NCI-H69 (cell line): ENCODE data around the gene GP5.

ENCODE experiments used
- DNase-seq: peaks from one replicate; lab custom pipeline; 2025; lab: John Stamatoyannopoulos, UW

GP5 gene

DNA sequence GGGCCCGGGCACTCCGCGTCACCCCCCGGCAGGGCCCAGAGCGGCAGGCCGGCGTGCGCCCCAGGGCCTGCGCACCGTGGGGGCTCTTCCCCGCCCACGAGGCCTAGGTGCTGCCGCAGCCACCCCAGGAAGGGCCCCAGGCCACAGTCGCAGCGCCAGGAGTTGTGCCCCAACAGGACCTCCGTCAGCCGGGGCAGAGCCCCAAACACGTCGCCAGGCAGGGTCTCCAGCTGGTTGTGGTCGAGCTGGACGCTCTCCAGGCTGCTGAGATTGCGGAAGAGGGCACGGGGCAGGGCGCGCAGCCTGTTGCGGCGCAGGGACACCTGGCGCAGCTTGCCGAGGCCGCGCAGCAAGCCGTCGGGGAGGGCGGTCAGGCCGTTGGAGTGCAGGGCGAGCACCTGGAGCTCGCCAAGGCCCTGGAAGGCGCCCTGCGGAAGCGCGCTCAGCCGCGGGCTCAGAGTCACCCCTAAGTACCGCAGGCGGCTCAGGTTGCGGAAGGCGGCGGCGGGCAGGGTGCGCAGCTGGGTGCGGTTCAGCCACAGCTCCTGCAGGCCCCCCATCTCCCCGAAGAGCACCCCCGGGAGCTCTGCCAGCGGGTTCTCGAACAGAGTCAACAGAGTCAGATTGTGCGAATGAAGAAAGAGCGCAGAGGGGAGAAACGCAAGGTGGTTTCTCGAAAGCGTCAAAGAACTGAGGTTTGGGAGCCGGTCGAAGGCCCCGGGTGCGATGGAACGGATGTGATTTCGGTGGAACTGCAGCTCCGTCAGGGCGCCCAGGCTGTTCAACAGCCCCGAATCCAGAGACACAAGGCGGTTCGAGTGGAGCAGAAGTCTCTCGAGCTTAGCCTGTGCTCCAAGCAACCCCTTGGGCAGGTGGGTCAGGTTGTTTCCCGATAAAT is 2.0 kb downstream of the GP5 start:
- DNase-seq, result no peak

DNA sequence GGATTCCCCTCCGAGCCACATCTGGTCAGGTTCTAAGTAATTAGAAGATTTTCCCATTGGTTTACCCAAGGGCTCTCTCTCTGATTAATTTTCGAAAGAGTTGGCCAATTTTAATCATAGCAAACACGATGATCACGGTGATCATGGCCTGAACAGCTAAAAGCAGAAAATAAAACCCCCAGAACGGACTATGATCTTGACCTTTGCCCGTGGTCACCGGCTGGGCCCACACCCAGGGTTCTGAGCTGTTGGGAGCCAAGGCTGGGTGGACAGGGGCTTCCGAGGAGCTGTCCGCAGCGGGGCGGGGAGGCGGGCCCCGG is 2.6 kb downstream of the GP5 start:
- DNase-seq, result no peak

DNA sequence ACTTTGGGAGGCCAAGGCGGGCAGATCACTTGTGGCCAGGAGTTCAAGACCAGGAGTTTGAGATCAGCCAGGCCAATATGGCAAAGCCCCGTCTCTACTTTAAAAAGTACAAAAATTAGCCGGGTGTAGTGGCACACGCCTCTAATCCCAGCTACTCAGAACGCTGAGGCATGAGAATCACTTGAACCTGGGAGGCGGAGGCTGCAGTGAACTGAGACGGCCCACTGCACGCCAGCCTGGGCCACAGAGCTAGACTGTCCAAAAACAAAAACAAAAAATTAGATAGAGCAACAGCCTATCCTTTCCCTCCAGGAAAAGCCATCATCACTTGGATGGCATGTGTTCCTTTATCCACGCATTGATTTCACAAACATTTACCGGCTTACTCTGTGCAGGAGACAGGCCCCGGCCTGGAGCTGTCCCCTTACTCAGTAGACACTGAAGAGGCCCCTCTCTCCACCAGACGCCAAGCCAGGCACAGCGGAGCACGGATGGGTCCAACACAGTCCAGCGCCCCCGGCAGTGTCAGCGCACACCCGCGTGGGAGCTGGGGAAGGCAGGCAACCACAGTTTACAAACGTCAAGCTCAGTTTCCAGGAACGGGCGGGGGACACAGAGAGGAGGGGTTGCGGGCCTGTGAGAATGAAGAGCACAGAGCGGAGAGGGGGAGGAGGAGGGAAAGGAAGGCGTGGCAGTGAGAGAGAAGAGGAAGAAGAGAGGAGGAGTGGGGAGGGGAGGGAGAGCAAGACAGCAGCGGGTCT is 3.1 kb downstream of the GP5 start:
- DNase-seq, result peak; percentile 97

DNA sequence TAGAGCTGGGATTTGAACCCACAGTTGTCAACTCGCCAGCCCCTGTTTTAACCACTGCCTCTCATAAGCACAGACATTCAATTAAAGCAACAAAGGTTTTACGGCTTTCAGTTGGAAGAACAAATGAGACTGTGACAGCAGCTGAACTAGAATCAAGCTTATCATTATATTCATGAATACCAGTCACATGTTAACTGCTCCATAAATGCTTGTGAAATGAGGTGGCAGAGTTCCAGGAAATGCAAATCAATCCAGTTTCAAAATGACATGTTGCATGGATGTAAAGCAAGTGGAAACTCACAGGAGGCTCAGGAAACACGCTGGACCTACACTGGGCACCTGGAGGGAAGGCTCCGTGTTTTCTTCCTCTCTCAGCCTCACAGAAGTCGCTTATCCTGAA is 3.9 kb downstream of the GP5 start:
- peak; percentile 99 for DNase-seq

DNA sequence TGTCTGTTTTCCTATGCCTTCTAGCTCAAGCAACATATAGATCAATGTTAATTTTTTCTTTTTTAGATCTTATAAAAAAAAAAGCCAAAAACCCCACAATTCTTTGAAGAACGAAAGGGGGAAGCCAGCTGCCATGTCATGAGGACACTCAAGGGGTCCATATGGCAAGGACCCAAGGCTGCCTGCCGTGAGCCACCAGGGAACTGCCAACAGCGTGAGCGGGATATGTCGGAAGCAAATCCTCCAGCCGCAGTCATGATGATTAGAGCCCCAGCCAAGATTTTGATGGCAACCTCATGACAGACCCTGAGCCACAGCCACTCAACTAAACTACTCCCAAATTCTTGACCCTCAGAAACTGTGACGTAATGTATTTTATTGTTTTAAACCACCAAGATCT is 6.5 kb downstream of the GP5 start:
- DNase-seq, result no peak

DNA sequence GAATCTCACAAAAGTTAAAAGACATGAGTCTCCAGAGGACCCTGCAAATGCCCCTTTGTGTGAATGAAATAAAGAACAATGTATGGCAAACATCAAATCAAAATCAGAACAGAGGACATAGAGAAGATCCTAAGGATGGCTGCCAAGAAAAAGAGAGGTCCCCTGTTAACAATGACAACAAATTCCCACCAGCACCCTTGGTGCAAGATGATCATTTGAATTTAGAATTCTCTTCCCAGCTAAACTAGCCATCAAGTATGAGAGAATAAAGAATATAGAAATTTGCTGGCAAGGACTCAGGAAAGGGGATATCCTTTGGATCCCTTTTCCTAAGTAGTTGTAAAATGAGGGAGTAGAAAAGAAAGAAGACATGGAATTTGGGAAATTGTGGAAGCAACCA is 8.2 kb downstream of the GP5 start:
- no peak for DNase-seq

DNA sequence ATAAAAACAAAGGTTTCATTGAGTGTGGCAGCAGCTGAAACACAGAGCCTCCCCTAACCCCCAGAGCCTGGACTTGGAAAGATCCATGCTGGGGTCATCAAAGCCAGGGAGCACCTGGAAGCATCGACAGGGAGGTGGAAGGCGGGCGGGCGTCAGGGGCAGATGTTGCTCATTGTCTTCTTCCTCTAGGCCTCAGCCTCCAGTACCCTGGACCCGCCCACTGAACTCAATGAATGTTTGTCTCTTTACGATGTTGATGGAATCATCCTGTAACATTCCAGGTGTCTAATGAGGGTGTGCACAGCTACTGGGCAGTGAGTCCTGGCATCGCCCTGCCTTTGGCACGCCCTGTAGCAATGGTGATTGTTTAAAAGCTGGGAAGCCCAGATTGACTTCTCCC is 9.8 kb downstream of the GP5 start:
- DNase-seq, result peak; percentile 78

DNA sequence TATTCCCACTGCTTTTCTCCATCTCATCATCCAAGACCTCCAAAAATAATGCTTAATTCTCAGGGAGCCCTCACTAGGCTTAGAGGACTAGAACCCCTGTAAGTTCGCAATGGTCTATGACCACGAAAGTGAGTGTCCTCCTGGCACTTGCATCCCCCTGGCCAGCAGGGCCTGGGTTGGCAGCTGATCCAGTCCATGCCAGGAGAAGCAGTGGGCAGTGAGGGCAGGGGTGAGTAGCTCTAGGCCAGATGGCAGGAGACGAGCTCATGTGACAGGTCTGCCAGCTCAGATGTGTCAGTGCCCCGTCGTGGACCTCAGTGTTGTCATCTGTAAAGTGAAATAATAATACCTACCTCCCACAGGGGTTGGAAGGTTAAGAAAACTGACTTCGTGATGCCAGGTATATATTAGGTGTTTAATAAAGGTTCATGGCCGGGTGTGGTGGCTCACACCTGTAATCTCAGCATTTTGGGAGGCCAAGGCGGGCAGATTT is 11.1 kb downstream of the GP5 start:
- DNase-seq, result no peak

DNA sequence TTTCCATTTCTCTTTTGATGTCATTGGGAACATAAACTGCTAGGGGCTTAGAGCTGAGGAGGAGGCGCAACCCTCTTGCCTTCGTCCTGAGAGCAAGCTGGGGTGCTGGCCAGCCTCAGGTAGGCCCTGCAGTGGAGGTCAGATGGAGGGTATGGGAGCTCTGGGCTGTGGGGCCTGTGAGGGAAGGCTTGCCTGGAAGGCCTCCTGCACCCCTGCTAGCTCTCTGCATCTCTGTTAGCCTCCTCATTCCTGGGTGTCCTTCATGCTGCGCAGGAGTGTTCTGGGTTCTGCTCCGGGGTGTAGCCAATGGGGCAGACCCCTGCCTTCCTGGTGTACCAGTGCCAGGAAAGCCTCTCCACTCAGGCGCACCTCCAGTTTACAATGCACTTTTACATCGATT is 11.8 kb downstream of the GP5 start:
- no peak for DNase-seq

DNA sequence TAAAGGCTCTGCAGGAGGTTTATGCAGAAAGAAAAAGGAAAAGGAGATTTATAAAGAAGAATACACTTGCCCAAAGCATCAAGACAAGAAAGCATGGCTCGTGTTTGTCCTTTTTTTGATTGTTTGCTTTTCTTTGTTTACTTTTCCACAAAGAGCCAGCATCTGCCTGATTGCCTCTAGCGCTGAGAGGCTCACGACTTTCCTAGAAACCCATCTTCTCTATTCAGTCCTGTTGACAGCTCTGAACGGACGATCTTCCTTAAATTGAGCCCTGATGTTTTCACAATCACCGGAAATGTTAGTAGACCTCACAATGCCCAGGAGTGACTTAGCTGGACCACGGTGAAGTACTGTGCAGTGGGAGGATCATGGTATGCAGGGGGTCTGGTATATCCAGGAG is 12.4 kb downstream of the GP5 start:
- peak; percentile 88 for DNase-seq

DNA sequence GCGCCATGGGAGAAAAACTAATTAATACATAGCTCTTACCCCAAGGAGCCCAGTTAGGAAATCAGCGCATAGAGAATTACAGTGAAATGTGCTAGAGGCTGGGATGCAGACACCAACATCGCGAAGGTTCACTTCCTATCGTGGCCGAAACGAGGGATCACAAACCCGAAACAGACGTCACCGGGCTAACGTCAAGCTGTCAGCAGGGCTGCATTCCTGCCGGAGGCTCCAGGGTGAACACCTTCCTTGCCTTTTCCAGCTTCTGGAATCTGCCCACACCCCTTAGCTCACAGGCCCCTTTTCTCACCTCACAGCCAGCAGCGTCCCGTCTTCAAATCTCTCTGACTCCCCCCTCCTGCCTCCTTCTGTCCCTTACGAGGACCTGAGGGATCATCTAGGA is 13.0 kb downstream of the GP5 start:
- no peak for DNase-seq

DNA sequence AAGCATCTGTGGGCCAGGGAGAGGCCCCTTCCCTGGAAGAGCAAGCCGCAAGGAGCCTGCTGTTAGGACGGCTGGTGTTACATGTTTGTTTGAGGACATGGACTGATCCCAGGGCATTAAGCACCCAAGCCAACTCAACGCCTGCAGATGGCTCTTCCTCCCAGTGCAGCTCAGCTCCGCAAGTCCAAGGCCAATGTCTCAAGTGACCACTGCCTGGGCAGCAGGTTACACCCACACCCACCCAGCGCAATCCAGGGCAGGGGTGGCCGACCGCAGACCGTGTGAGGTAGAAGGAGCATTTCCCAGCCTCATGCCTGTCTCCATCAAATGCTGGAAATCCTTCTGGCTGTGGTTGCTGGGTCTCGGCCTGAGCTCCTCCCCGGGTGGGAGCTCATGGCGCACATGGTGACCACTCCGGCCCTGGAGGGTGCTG is 14.5 kb downstream of the GP5 start:
- no peak for DNase-seq

DNA sequence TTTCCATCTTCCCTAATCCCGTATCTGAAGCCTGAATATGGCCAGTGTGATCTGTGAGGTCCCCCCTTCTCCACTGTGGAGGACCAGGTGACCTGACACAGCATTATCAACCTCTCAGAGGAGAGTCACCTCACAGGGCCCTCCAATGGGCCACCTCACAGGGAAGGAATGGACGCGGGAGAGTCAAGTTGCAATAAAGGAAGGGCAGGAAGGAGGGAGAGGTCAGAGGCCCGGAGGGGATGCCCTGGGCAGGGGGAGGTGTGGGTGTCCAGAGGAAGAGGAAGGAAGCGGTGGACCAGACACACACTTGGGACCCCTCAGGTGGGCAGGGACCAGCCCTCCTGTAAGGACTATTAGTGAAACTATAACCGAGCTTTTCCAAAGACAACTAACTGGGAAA is 14.9 kb downstream of the GP5 start:
- DNase-seq, result no peak

DNA sequence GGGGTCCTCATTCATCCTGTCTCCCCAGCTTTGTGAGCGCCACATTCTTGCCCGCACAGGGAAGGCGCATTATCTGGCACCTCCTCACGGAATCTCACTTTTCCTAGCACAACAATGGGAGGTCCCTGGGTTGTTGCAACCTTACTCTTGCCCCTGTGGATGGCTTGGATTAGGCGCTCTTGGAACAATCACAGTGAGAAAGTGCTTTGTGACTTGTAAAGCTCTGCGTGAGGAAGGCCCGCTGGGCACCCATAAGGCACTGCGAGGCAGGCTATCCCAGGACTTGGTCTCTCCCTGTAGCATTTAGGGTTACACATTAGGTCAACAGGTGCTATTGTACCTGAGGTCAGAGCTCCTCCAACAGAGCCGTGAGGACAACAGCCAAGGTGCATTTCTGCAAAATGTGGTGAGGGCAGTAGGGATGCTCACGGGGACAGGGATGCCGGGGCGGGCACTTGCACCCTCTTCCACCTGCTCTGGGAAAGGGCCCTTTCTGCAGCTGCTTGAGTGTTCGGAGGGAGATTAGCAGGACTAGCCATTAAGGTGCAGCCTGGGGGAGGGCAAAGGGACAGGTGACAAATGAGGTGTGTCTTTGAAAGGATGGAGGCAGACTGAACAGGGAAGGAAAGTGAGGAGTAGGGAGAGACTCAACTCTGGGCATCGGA is 15.7 kb downstream of the GP5 start:
- no peak for DNase-seq

DNA sequence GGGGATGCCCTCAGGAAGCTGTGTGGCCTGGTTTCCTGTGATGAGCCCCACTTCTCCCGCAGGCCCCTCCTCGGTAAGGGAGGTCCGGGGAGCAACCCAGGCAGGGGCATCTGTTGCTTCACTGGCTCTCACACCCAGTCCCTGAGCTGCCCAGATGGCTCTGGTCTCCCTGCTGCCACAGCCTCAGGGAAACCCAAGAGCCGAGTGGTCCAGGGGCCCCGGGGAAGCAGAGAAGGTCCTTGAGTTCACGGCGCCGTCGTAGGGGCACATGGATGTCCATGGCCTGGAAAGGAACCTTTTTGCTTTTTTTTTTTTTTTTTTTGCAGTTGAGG is 16.2 kb downstream of the GP5 start:
- no peak for DNase-seq

DNA sequence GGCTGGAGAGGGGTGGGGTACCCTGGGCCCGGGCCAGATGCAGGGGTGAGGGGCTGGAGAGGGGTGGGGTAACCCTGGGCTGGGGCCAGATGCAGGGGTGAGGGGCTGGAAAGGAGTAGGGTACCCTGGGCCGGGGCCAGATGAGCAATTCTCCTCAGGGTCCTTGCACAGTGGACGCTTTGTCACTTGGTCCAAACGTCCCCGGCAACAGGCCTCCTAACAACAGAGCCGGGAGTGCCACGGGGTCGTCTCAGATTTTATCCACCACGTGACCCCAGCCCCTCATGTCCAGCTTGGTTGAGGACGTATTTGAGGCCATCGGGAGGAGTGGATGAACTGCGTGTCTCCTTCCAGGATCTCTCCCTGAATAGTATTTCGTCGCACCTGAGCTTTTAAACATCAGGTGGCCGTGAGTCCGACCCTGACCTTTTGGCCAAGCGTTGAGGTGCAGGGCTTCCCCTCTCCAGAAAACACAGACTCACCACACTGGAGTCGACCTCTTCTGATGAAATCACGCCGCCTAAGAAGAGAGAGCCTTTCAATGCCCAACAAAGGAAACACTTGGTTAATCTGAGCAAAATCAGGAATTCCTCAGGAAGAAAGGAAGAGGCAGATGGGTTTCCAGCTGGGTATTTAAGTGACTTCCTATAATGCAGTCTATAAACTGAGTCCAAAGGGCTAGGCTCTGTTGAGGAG is 16.7 kb downstream of the GP5 start:
- no peak for DNase-seq

DNA sequence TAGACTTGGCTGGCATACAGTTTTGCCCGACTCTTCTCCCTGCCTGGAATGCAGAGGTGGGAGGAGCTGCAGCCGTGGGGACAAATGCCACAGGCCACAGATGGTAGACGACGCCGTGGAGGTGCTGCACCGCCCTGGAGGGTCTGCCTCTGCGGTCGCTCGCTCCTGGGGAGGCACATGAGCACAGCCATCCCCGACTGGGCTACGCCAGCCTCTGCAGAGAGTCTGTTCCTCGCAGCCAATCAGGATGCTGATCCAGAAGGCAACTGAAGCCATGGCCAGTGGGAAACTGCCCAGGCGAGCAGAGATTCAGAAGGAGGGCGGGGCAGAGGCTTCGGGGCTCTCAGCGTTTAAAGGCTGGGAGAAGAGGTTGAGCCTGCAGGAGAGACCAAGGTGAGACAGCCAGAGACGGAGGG is 17.6 kb downstream of the GP5 start:
- peak; percentile 30 for DNase-seq

DNA sequence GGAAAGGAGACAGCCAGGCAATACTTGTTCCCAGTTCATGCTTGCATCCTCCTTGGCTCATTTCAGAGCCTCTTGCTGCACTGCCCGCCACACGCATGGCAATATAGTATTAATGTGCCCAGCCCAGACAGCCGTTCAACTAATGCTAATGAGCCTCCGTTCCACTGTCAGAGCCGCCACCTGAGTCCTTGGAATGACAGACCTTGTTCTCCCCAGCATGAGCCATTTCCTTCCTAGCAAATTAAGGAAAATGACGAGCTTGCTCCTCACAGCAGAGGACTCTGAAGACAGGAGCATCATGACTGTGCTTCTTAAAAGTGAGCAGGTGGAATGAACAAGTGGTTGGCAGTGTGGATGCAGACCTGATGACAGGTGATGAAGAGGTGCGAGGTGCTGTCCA is 18.7 kb downstream of the GP5 start:
- DNase-seq, result peak; percentile 78

DNA sequence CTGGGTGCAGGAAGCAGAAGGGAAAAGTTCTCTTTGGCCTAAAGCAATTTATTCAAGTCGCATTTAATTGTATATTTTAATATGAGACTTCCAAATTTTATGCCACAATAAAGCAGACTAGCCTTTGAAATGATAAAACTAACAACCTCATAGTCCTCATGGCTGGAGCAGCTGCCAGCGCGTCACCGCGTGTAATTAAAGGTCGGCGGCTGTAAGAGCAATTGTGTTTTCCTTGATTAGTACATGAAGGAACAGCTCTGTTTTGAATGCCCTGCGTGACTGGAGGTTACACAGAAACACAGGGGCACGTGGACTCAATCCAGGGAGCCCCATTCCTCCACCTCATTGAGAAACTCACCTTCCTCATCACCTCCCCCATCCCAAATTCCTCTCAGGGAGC is 19.4 kb downstream of the GP5 start:
- DNase-seq, result peak; percentile 81

DNA sequence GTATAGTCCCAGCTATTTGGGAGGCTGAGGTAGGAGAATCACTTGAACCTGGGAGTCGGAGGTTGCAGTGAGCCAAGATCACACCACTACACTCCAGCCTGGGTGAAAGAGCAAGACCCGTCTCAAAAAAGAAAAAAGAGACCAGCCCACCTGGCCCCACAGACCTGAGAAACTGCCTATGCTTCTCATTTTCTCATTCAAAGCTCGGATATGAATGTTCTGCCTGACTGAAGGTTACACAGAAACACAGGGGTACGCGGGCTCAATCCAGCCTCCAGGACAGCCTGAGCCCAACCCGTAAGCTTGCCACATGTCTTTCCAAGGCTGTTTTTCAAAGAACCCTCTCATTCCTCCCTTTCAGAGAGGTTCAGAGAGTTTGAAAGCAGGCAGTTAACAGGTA is 19.8 kb downstream of the GP5 start:
- peak; percentile 74 for DNase-seq

DNA sequence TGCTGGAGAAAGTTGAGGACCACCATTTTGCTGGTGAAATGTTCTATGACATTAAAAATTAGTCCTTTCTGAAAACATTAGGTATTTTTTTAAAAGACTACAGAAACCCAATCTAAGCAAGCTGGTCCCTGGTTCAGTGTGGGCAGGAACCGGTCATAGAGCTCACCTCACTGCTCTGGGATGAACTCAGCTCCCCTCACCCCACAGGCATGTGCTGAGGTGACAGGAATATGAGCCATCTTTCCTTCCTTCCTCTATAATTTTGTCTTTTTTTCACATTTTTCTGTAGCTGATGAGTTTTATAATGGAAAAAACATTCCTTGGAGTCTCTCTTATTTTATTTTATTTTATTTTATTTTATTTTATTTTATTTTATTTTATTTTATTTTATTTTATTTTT is 21.4 kb downstream of the GP5 start:
- no peak for DNase-seq

DNA sequence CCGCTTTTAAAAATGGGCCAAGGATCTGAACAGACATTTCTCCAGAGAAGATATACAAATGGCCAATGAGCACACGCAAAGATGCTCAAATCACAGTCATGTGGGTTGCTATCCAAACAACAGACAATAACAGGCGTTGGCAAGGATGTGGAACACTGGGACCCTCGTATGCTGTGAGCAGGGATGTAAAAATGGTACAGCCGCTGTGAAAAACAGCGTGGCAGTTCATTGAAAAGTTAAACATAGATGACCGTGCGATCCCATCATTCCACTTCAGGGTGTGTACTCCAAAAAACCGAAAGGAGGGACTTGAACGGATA is 22.9 kb downstream of the GP5 start:
- no peak for DNase-seq
